Measurements from ENCODE around the gene UBD.

Gene UBD

DNA sequence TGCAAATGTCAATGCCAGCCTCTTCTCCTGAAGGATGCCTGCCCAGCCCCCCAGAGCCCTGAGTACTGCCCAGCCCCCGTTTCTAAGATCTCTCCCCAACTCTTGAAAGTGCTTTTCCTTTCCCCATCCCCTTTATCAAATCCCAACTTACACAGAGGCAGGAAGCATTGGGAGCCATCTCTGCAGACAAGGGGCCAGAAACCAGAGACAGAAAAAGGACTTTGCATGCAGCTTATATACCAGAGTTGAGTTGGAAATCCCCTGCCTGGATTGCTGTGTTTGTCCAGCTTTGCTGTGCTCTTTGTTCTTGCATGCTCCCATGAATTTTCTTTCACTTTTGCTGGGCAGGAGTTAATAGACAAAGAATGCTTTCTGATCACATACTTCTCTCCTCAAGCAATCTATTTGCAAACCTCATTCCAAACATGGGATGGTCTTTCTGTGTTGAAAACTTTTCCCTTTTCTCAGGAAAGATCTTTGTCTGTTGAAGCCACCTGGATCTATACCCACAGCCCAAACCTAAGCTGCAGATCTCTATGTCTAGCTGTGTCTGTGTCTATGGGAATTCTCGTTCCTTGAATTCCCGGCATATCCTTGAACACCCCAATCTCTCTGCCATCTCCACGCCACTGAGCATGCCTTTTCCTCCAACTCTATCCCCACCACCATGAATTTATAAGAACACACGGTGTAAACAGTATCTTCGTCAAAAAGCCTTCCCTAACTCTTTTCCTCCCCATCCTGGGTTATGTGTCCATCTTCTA lies at the start of gene UBD:
TSS of gene UBD (minus strand) at position 209 of the 764 bp plus-strand sequence. CDS start at position 178, 31 bp downstream.
- no peak for DNase-seq

DNA sequence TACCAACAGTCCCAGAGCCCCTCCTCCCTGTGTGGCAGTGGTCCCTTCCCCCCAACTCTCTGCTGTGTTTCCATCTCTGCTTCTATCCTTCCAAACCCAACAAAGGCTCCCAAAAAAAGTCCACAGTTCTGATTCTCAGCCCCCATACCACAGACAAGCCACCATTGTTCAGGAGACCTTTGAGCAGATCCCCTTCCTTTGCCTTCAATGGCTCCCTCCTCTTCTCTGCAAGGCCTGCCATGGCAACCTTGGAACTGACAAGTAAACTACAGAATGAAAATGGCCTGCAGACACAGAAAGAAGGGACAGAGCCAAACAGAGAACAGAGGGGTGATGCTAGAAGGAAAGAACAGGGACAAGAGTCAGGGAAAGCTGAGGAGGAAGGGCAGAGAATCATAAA lies 48.6 kb upstream of the UBD start:
- no peak for DNase-seq

DNA sequence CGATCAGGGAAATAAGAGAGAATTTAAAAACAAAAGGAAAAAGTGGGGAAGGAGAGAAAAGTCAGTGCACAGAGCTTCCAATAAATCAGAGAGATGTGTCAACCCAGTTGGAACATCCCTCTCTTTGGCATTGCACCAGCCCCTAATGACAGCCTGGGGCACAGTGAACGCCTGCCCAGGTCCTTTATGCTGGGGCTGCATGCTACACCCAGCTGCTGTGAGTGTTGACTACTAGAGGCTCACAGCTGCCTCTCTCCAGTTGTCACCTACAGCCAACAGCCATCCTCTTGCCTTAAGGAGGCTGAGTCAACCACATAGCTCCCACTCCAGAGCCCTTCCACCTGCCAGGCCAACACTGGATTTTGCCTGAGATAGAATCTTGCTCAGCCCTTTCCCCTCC lies 44.4 kb upstream of the UBD start:
- DNase-seq = no peak

DNA sequence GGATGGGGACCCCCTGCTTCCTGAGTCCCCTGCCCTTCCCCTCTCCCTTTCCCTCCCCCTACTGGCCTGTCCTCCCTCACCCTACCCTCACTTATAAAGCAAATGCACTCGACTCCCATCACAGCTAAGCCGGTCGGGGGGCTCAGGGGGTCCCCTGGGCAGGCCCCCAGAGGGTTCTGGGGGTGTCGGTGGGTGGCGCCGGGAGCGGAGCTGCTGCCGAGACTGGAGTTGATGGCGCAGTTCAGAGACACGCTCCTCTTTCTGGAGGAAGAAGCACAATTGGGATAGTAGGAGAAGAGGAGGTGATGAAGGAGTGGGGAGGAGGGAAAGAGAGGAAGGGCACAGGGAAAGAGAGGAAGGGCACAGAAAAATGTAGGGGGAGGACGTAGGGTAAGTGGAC lies 43.9 kb upstream of the UBD start:
- DNase-seq = no peak

DNA sequence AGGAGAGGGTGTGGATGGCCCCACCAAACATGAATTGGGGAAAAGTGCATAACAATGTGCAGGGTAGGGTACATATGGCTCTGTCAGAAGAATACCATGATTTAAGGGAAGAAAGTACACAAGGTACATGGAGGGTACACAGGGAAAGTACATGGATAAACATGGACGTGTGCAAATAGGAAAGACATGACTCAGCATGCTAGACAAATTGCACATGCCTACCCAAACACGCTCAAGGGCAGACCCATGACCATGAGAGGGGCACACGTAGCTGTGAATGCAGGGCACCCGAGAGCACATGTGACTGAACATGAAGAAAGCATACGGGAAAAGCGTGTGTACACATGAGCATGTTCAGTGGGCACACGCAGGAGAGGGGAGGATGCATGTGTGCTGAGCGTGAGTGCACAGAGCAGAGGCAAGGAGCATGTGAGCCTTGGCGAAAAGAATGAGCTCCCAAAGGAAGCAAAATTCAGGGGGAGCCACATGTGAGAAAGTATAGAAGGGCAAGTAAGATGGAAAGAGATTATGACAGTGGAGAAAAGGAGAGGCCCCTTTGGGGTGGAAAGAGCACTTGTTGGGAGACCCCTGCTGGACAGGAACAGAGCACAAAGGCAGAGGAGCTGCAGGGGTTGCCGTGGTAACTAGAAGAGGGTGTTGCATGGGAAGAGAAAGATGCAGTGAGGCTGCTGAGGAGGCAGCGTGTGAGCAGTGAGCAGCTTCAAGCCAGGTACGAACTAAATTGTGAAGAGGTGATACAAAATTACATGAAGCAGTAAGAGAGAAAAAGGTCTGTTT lies 43.2 kb upstream of the UBD start:
- no peak for DNase-seq

DNA sequence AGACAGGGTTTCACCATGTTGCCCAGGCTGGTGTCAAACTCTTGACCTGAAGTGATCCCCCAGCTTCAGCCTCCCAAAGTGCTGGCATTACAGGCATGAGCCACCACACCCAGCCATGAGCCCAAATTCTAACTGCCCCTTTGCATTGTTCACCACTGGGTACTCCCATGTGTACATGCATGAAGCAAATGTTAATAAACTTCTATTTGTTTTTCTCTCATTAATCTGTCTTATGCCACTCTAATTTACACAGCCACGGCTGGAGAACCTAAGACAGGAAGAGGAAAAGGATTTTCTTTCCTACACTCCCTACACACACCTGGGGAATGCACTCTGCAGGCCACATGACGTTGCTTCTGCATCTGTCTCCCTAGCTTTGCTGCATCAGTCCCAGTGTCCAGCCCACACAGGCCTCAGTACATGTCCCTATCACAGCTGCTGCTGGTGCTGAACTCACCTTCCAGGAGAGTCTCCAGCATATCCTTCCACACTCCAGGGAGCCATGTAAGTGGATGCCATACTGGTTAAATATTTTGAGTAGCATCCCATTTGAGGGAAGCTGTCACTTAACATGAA lies 38.7 kb upstream of the UBD start:
- DNase-seq = no peak

DNA sequence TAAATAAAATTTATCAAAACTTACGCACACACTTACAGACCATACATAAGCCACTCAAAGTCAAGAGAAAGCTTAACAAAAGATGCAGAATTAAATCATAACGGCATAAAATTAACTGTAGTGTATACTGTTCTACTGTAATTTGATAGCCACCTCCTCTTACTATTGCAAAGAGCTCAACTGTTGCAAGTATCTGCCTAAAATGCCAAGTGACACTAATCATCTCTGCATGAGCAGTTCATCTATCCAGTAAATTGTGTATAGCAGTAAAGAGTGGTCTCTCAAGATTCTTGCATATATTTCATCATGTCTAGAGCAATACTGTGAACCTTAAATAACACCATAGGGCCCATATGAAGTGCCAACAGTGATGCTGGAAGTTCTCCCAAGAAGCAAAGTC lies 37.7 kb upstream of the UBD start:
- DNase-seq = no peak

DNA sequence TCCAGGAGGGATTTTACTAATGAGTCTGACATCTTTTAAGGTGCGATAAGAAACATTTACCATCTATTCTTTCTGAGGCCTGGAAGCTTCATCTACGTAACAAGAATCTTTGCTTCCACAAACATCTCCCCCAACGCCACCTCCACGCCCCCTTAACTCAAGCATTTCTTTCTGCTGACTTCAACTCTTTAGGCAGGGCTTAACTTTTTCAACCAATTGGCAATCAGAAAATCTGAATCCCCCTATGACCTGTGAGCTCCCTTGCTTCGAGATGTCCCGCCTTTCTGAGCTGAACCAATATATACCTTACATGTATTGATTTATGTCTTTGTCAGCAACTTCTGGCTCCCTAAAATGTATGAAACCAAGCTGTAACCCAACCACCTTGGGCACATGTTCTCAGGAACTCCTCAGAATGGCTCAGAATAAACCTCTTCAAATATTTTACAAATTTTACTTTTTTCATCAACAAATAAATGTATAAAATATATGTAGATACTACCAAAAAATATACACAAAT lies 36.9 kb upstream of the UBD start:
- no peak for DNase-seq

DNA sequence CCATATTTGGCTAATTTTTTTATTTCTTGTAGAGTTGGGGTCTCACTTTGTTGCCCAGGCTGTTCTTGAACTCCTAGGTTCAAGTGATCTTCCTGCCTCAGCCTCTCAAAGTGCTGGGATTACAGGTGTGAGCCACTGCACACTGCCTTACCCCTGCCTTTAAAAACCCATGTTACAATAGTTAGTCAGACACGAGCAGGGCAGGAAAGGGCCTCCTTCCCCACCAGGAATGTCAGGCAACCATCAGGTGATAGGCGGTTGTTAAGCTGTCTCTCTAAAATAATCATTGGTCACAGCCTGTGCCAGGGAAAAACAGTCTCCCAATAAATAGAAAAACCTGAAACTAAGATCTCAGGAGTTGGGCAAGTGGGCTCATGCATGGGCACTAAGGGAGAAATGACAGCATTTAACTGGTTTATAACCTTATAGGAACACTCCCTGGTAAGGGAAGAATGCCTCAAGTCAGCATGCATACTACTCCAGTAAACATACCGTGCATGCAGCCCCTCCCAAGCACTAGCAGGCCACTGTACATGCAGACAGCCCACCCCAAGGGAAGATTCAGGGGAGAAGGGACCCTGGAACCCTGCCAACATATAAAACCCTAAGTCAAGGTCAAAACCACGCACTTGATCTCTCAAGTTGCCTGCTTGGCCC lies 33.8 kb upstream of the UBD start:
- DNase-seq = no peak

DNA sequence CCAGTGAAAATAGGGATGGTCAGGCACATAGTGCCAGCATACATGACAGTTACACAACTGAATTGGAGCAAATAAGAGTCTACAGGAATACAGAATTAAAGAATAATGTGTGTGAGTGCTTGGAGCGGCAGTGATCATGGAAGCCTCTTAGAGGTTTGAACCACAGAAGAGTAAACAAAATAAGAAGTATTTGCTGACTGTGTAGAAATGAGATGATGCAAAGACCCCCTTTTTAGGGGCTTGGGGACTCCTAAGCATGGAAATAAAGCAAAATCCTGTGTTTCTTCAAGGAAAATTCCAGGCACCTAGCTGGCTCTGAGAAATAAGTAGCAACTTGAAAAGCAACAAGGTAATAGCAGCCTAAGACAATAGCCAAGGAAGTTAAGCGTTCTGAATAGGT lies 32.1 kb upstream of the UBD start:
- no peak for DNase-seq

DNA sequence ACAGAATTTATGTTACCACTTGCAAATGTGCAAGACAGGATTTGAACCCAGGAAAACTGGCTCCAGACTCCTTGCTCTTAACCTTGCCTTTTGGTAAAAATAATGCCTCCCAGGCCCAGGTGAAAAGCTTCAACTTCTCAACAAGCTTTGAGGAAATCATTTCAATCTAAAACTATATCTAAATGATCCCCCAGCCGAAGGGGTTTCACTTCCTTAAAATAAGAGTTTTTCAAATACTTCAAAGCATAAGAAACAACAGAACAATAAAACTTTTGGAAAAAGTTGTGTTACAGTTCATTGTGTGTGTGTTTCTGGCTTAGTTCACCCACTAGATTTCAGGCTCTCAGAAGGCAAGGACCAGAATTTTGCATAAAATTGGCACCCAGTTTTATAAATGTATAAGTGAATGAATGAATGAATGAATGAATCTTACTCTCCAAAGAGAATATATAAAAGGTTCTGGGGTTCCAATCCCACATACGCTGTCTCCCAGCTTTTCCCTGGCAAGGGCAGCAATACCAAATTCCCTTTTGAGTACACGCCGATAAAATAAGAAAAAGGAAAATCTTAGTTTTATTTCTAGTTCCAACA lies 30.8 kb upstream of the UBD start:
- DNase-seq = no peak

DNA sequence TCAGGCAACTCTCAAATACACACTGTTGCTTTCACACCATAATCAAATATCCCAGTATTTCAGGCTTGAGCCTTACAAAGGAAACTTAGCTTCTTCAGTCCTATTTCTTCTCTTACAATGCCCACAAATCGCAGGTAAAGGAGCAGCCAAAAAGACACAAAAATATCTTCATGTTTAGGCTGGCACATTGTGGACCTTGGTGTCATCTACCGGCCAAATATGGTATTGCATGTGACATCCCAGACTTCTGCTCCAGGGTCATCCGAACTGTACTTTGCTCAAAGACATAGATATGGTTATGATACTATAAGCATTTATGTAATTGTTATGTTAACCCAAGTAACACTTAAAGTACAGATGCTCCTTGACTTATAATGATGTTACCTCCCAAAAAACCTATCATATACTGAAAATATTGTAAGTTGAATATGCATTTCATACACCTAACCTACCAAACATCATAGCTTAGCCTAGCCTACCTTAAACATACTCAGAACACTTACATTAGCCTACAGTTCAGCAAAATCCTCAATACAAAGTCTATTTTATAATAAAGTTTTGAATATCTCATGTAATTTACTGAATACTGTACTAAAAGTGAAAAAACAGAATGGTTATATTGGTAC lies 30.0 kb upstream of the UBD start:
- peak; percentile 32 for DNase-seq

DNA sequence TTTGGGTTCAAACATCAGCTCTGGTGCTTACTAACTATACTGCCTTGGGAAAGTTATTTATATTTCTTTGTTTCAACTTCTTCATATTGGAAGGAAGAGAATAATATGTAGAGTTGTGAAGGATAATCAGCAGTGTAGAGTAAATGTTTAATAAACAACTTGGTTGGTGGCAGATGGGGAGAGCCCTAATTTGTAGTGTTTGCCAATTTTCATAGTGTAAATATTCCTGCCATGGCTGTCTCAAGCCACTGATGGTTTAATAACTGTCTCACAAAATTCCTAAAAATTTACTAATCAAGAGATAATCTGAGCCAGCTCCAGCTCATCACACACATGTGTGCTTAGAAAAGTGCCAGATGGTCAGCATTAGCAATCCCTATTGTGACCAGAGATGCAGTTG lies 25.3 kb upstream of the UBD start, which contains the start of gene OR2H2:
TSS of gene OR2H2 (plus strand) at position 301 of the 400 bp plus-strand sequence. CDS start 2,824 bp downstream, outside the sequence.
- DNase-seq = no peak

DNA sequence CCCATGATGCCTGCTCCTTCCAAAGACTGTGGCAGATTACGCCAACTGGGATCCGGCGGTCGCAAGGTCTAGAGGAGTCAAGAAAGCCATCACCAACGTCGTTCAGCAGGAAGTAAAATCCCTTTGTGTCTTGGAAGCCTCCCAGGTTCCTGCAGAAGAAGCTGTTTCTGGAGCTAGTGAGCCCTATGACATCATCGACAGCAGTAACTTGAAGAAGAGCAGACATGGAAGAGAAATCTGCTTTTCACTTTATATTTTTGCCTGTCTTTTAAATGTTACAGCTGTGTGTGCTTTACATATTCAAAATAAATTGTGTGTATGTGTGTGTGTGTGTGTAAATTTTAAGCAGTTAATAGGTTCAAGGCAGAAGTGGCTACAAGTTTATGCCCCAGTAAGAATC lies 18.0 kb upstream of the UBD start:
- no peak for DNase-seq

DNA sequence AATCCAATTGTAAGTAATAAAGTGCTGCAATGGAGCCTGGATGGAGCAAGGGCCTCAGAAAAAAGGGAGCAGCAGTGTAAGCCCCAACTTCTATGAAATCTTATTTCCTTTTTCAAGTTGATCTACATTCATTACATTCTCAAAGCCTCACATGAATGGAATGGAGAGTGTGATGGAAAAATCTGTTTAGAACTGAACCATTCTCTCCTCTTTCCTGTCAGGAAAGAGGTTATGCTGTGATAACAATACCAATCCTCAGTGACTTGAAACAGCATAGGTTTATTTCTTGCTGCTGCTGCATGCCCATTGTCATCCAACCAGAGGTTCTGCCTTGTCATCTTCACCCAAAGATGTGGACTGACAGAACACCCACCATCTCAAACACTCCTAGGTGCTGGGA lies 16.5 kb upstream of the UBD start:
- DNase-seq = no peak

DNA sequence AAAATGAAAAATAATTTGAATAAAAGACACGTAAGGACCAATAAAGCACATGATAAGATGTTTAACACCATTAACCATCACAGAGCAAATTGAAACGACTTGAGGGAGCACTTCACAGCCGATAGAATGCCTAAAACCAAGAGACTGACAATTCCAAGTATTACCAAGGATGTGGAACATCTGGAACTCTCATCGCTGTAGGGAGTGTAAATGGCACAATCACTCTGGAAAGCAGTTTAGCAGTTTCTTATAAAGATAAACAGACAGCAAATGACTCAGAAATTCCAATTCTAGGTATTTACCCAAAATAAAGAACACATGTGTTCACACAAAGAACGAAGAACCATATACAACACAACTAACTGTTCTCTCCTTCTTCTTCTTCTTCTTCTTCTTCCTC lies 8.5 kb upstream of the UBD start:
- no peak for DNase-seq

DNA sequence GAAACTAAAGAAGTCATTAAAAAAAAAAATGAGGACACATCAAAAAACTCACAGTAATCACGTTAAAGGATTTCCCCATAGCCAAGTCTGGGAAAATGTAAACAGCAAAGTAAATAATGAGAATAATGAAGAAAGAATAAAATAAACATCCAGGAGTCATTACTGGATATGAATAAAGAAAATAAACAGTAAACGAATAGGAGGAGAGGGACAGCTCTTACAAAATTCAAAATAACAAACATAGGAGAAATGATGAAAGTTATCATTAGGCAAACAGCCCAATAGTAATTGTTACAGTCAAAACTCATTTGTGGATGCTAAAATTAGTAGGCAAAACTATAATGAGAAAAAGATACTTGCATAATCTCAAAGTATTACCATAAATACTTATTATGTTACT lies 8.0 kb upstream of the UBD start:
- DNase-seq = no peak

DNA sequence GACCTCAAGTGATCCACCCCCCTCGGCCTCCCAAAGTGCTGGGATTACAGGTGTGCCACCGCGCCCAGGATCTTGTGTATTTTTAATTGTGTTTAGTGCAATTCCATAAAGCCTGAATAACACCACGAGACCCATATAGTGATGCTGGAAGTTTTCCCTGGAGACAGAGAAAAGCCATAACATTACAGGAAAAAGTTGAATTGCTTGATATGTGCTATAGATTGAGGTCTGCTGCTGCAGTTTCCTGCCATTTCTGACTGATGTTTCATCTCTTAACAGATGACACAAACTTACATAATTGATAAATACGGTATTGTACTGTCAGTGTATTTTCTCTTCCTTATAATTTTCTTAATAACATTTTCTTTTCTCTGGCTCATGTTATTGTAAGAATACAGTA lies 7.3 kb upstream of the UBD start:
- DNase-seq = no peak

DNA sequence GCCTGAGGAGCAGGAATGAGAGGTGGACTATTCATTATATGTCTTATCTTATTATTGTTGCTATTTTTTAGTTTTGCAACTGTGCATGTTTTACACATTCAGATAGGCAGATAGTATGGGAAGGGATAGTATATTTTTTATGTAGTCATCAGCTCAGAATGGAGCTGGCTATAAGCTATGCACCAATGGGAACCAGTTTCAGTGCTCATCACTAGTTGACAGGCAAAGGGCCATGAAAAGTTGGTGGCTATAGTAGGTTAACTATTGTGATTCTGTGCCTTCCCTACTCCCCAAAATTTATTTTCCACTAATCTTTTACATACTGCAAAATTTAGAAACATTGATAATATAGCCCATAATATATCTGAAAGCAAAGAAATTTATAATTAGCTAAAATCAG lies 5.3 kb upstream of the UBD start:
- DNase-seq = no peak

DNA sequence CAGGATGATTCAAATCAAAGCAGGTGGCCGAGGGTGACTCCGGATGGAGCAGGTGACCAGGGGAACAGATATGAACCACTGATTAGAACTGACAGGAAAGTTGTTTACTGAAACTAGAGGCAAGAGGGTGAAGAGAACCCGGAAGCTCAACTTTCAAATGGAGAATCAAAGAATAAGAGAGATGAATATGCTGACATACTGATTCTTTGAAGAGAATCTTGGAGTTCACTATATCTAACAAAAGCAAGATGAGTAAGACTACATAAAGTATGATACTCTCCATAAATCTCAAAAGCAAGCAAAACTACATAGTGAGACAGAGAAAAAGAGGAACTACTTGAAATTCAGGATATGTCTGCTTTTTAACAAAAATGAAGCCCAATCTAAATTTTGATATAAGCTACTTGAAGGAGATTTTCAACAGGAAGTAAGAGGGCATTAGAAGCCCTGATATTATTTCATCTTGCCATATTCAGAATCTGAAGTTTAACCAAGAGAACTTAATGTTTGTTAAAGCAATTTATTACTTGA lies 4.0 kb upstream of the UBD start:
- no peak for DNase-seq

DNA sequence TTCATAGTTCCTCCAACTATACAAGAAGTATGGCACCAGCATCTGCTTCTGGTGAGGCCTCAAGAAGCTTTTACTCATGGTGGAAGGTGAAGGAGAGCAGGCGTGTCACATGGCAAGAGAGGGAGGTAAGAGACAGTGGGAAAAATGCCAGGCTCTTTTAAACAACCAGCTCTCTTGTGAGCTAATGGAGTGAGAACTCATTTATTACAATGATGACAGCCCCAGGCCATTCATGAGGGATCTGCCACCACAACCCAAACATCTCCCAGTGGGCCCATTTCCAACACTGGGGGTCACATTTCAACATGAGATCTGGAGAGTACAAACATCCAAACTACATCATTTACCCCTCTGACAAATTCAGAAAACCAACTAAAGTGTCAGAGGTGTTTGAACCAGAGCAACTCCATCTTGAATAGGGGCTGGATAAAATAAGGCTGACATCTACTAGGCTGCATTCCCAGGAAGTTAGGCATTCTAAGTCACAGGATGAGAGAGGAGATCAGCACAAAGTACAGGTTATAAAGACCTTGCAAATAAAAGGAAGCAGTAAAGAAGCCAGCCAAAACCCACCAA lies 2.2 kb upstream of the UBD start:
- DNase-seq = no peak

DNA sequence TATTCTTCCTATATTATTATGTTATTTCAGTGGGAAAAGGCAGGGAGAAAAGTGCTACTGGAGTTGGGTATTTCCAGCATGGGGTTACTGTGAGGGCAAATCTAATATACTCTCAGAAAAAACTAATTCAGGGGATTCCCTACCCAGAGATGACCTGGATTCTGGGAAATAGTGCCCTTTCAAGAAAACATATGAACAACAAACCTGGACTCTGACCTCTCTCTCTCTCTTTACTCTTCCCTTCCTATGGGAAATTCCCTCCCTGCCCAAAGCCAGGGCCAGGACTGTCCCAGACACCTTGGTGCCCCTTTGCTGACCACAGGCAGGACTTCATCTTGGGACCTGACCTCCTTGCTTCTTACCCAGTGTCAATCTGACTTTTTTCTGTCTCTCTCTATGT lies 1.6 kb upstream of the UBD start:
- DNase-seq = no peak
